Neural cell (in vitro differentiated cells): ENCODE data around the gene EML4. TPM values are rescaled to one million over a fixed set of nuclear protein-coding genes. Genes with fewer than 3 reads are reported as not detected.

ENCODE experiments used
- H2AFZ ChIP-seq: fragments of 200-600, 300-800 bp; sonication (generic), shearing (Covaris generic); 2 replicates; pipeline ENCODE4 v1.6.0; 2014; ENCODE audit warnings: low read depth, mild to moderate bottlenecking, antibody characterized with exemption, low read length, moderate library complexity
- H3F3A ChIP-seq: fragments of 200-600 bp; shearing (Covaris generic); 2 replicates; pipeline ENCODE4 v1.6.1; 2016; ENCODE audit warnings: mild to moderate bottlenecking, moderate library complexity, mixed read lengths, antibody characterized with exemption, low read length; ENCODE audit not compliant: insufficient read depth, poor library complexity, severe bottlenecking
- H3K27ac ChIP-seq: fragments of 200-600, 300-800 bp; sonication (generic), shearing (Covaris generic); 2 replicates; pipeline ENCODE4 v1.5.1; 2014; ENCODE audit warnings: mild to moderate bottlenecking, low read length, moderate library complexity
- H3K27me3 ChIP-seq: fragments of 300-800, 200-600 bp; sonication (generic), shearing (Covaris generic); 2 replicates; pipeline ENCODE4 v1.6.0; 2014; ENCODE audit warnings: mild to moderate bottlenecking, low read depth, low read length, moderate library complexity; ENCODE audit not compliant: insufficient read depth
- H3K36me3 ChIP-seq: fragments of 300-800, 200-600 bp; sonication (generic), shearing (Covaris generic); 2 replicates; pipeline ENCODE4 v1.5.1; 2014; ENCODE audit warnings: mild to moderate bottlenecking, antibody characterized with exemption, low read length, moderate library complexity; ENCODE audit not compliant: insufficient read depth
- H3K4me2 ChIP-seq: fragments of 300-800, 200-600 bp; sonication (generic), shearing (Covaris generic); 2 replicates; pipeline ENCODE4 v1.6.0; 2014; ENCODE audit warnings: mild to moderate bottlenecking, low read length
- H3K4me3 ChIP-seq: fragments of 300-800, 200-600 bp; sonication (generic), shearing (Covaris generic); 2 replicates; pipeline ENCODE4 v1.5.1; 2014; ENCODE audit warnings: mild to moderate bottlenecking, low read length, moderate library complexity
- H3K79me2 ChIP-seq: fragments of 200-600 bp; shearing (Covaris generic); replicated peaks from 2 replicates; pipeline ENCODE4 v1.6.0; 2014; ENCODE audit warnings: mild to moderate bottlenecking, low read length, moderate library complexity; ENCODE audit not compliant: insufficient read depth
- H3K9ac ChIP-seq: fragments of 300-800, 200-600 bp; sonication (generic), shearing (Covaris generic); 2 replicates; pipeline ENCODE4 v1.6.1; 2016; ENCODE audit warnings: mild to moderate bottlenecking, low read length, mixed read lengths
- H3K9me2 ChIP-seq: fragments of 200-600 bp; shearing (Covaris generic); 2 replicates; pipeline ENCODE4 v1.6.1; 2016; ENCODE audit warnings: mild to moderate bottlenecking, low read length, mixed read lengths; ENCODE audit not compliant: insufficient read depth
- H3K9me3 ChIP-seq: fragments of 200-600, 300-800 bp; sonication (generic), shearing (Covaris generic); 2 replicates; pipeline ENCODE4 v1.6.1; 2016; ENCODE audit warnings: mild to moderate bottlenecking, mixed run types, low read length, moderate library complexity, mixed read lengths
- H4K20me1 ChIP-seq: fragments of 200-600 bp; shearing (Covaris generic); 2 replicates; pipeline ENCODE4 v1.6.1; 2016; ENCODE audit warnings: mild to moderate bottlenecking, mixed run types; ENCODE audit not compliant: insufficient read depth
- EP300 ChIP-seq: fragments of 450-650 bp; conservative IDR thresholded peaks from 2 replicates; pipeline ENCODE4 v1.6.1; 2014; ENCODE audit warnings: antibody characterized with exemption, mild to moderate bottlenecking, moderate library complexity; ENCODE audit not compliant: poor library complexity, severe bottlenecking
- EZH2 ChIP-seq: fragments of 200-600, 300-800 bp; shearing (Covaris generic), sonication (generic); IDR thresholded peaks from 2 replicates; pipeline ENCODE4 v1.6.1; 2014; ENCODE audit warnings: antibody characterized with exemption, low read length, borderline replicate concordance, mild to moderate bottlenecking; ENCODE audit not compliant: insufficient read depth, poor library complexity, severe bottlenecking
- MXI1 ChIP-seq: fragments of 450-650 bp; conservative IDR thresholded peaks from 2 replicates; pipeline ENCODE4 v1.6.1; 2014; ENCODE audit warnings: antibody characterized with exemption, mild to moderate bottlenecking; ENCODE audit not compliant: poor library complexity, severe bottlenecking
- POLR2AphosphoS5 ChIP-seq: IDR thresholded peaks from 2 replicates; pipeline ENCODE4 v1.6.1; 2012
- RAD21 ChIP-seq: fragments of 450-650 bp; conservative IDR thresholded peaks from 2 replicates; pipeline ENCODE4 v1.6.1; 2014; ENCODE audit warnings: antibody characterized with exemption, mild to moderate bottlenecking, moderate library complexity
- SMC3 ChIP-seq: fragments of 450-650 bp; conservative IDR thresholded peaks from 2 replicates; pipeline ENCODE4 v1.6.1; 2014; ENCODE audit warnings: antibody characterized with exemption, mild to moderate bottlenecking, moderate library complexity; ENCODE audit not compliant: poor library complexity
- TAF1 ChIP-seq: IDR thresholded peaks from 2 replicates; pipeline ENCODE4 v1.6.1; 2012; ENCODE audit warnings: low read depth
- polyA plus RNA-seq: library from polyadenylated mRNA; depleted of rRNA; stranded (reverse); fragments of >200 nt; gene quantifications from 2 replicates; pipeline ENCODE4 v1.2.3, GENCODE V29; 2014
- TF ChIP-seq, protein P1 (sequence below): IDR thresholded peaks from 2 replicates; pipeline ENCODE4 v1.6.1; 2012; ENCODE audit warnings: borderline replicate concordance
- TF ChIP-seq, protein P2 (sequence below): fragments of 450-650 bp; IDR thresholded peaks from 2 replicates; pipeline ENCODE4 v1.5.1; 2014; ENCODE audit warnings: antibody characterized with exemption, mild to moderate bottlenecking, moderate library complexity; ENCODE audit not compliant: poor library complexity, severe bottlenecking

EML4 gene
- polyA plus RNA-seq, 1 donor from 2014 or later = 33.9 TPM

DNA sequence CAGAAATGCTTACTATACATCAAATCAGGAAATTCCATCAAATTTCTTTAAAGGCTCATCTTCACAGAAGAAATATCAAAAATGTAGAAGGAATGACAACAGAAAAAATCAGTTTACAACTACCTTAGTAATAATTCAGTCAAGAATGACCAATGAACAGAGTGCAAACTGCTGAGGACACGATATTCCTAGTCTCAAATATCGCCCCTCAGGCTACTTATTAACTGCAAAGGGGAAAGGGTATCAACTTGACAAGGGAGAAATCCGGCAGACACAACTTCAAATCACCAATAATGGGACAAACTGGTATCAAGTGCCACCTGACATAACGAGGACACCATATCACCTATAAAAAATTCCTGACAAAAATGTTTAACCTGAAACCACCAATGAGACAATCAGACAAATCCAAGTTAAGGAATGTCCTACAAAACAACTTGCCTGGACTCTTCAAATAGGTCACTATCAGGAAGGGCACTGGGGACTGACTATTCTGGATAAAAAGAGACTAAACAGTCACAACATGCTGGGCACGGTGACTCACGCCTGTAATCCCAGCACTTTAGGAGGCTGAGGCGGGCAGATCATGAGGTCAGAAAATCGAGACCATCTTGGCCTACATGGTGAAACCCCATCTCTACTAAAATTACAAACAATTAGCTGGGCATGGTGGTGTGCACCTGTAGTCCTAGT is 179.1 kb downstream of the EML4 start:
- H3K4me2 ChIP-seq = no peak overlapping the region
- no peak overlapping the region for H3K27ac ChIP-seq
- no peaks in the 10 kb centered on the region for H3K9me3 ChIP-seq
- no peaks in the 10 kb centered on the region for H3K27me3 ChIP-seq
- H3K4me3 ChIP-seq = no peak overlapping the region
- no peak overlapping the region for H2AFZ ChIP-seq
- H3K36me3 ChIP-seq = no peaks in the 10 kb centered on the region
- H3K79me2 ChIP-seq = peaks cover 18% of the 10 kb centered on the region
- TF ChIP-seq EZH2 (no peak), TAF1 (no peak), MXI1 (no peak), POLR2AphosphoS5 (no peak)
- TF ChIP-seq, protein P1, sequence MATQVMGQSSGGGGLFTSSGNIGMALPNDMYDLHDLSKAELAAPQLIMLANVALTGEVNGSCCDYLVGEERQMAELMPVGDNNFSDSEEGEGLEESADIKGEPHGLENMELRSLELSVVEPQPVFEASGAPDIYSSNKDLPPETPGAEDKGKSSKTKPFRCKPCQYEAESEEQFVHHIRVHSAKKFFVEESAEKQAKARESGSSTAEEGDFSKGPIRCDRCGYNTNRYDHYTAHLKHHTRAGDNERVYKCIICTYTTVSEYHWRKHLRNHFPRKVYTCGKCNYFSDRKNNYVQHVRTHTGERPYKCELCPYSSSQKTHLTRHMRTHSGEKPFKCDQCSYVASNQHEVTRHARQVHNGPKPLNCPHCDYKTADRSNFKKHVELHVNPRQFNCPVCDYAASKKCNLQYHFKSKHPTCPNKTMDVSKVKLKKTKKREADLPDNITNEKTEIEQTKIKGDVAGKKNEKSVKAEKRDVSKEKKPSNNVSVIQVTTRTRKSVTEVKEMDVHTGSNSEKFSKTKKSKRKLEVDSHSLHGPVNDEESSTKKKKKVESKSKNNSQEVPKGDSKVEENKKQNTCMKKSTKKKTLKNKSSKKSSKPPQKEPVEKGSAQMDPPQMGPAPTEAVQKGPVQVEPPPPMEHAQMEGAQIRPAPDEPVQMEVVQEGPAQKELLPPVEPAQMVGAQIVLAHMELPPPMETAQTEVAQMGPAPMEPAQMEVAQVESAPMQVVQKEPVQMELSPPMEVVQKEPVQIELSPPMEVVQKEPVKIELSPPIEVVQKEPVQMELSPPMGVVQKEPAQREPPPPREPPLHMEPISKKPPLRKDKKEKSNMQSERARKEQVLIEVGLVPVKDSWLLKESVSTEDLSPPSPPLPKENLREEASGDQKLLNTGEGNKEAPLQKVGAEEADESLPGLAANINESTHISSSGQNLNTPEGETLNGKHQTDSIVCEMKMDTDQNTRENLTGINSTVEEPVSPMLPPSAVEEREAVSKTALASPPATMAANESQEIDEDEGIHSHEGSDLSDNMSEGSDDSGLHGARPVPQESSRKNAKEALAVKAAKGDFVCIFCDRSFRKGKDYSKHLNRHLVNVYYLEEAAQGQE = no peak
- TF ChIP-seq, protein P2, sequence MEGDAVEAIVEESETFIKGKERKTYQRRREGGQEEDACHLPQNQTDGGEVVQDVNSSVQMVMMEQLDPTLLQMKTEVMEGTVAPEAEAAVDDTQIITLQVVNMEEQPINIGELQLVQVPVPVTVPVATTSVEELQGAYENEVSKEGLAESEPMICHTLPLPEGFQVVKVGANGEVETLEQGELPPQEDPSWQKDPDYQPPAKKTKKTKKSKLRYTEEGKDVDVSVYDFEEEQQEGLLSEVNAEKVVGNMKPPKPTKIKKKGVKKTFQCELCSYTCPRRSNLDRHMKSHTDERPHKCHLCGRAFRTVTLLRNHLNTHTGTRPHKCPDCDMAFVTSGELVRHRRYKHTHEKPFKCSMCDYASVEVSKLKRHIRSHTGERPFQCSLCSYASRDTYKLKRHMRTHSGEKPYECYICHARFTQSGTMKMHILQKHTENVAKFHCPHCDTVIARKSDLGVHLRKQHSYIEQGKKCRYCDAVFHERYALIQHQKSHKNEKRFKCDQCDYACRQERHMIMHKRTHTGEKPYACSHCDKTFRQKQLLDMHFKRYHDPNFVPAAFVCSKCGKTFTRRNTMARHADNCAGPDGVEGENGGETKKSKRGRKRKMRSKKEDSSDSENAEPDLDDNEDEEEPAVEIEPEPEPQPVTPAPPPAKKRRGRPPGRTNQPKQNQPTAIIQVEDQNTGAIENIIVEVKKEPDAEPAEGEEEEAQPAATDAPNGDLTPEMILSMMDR = no peak
- H3K9ac ChIP-seq = no peak overlapping the region
- no peaks in the 10 kb centered on the region for H3F3A ChIP-seq
- H3K9me2 ChIP-seq = no peaks in the 10 kb centered on the region
- no peaks in the 10 kb centered on the region for H4K20me1 ChIP-seq

DNA sequence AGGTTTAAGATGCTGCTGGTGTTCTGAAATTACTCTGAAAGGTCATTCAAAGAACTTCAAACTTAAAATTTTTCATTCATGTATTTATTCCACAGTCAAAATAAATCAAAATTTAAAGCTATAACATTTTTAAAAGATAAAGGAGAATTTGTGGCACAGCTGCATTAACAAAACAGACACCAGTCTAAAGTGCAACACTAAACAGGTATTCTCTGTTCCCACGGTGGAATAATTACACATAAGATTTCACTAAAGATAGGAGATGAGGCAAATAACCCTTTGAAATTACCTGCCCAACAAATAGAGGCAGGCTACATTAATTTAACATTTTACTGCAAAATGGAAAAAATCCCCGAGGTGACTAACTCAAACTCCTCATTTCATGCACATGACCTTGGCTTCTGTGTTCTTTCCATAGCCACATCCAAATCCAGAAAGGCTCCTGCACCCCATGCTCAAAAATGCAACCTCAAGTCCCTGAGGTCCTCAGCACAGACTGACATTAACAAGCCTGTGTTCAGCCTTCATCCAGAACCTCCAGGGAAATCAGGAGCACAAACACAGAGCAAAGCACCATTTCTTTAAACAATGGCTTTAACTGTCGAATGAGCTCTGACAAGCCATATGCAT is 181.4 kb downstream of the EML4 start:
- no peak overlapping the region for H3K4me2 ChIP-seq
- no peaks in the 10 kb centered on the region for H3K9me2 ChIP-seq
- no peaks in the 10 kb centered on the region for H3K27me3 ChIP-seq
- H3K36me3 ChIP-seq = no peaks in the 10 kb centered on the region
- no peak overlapping the region for H3K9ac ChIP-seq
- no peaks in the 10 kb centered on the region for H3F3A ChIP-seq
- H4K20me1 ChIP-seq = no peaks in the 10 kb centered on the region
- peaks cover 34% of the 10 kb centered on the region for H3K79me2 ChIP-seq
- H3K9me3 ChIP-seq = no peaks in the 10 kb centered on the region
- no peak overlapping the region for H3K27ac ChIP-seq
- TF ChIP-seq POLR2AphosphoS5 (no peak), SMC3 (no peak), RAD21 (no peak), EP300 (no peak), MXI1 (no peak), TAF1 (no peak), EZH2 (no peak)
- TF ChIP-seq, protein P2 = no peak
- TF ChIP-seq, protein P1 = no peak
- H2AFZ ChIP-seq = no peak overlapping the region
- no peak overlapping the region for H3K4me3 ChIP-seq
